Measurements from ENCODE around the gene PTPRG. TPM values are rescaled to one million over a fixed set of nuclear protein-coding genes. Genes with fewer than 3 reads are reported as not detected.

The PTPRG gene
- total RNA-seq, 4 donors from 2014 or later = 51.9 to 56.8 (median 54.4) TPM

DNA sequence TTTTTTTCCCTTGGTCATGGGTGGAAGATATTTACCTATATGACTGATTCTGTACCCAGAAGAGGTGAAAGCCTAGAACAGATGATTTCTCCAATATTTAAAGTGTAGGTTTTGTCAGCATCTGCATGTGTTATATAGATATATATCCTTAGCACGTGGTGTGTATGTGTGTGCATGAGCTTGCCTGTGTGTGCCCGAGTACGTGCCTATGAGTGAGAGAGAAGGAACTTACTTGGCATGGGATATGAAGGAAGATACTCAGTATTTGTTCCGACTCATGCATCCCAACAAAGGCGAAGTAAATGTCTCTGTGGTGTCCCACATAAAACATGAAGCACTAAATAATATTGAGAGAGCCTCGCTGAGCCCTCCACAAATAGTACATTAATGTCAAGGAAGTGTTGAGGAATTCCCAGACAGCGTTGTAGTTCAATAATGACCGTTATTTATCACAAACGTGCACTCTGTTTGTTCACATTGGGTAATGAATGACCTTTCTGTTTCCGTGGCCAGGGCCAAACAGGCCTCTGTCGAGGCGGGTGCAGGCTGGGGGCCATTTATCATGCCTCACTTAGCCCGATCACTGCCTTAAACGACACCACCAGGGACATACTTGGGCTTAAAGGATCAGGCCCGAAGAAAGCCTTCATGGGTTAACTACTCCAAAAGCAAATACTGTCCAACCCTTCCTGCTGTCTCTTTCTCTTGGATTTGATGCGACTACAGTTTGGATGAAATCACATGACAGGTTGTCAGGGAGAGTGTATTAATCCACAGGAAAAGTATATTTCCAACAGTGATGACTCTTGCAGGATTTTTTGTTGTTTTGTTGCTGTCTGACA is 267.7 kb downstream of the PTPRG start:
- intact Hi-C loops (cut with DNase I) = no loop called here
- WGBS = 62% methylated on average over 16 of the region's 16 CpGs
- Histone ChIP-seq H3K4me3 (no peak overlapping the region), H3K9me3 (no peaks in the 10 kb centered on the region), H3K36me3 (no peaks in the 10 kb centered on the region), H3K27ac (replicated peaks in 1 of 4) (peak overlapping the region in 2 of 4 donors; percentile 34 to 41), H3K4me1 (peaks cover 16 to 34% (median 21%) of the 10 kb centered on the region in 4 donors), H3K27me3 (no peaks in the 10 kb centered on the region)
- no peak for DNase-seq (ENCODE audit: extremely low spot score)
- TF ChIP-seq POLR2AphosphoS5 (IDR thresholded peaks at IDR 0.05) (no peak), EP300 (IDR thresholded peaks at IDR 0.05) (no peak), POLR2A (IDR thresholded peaks at IDR 0.05; ENCODE audit: low read depth) (no peak)
- TF ChIP-seq, protein P1, sequence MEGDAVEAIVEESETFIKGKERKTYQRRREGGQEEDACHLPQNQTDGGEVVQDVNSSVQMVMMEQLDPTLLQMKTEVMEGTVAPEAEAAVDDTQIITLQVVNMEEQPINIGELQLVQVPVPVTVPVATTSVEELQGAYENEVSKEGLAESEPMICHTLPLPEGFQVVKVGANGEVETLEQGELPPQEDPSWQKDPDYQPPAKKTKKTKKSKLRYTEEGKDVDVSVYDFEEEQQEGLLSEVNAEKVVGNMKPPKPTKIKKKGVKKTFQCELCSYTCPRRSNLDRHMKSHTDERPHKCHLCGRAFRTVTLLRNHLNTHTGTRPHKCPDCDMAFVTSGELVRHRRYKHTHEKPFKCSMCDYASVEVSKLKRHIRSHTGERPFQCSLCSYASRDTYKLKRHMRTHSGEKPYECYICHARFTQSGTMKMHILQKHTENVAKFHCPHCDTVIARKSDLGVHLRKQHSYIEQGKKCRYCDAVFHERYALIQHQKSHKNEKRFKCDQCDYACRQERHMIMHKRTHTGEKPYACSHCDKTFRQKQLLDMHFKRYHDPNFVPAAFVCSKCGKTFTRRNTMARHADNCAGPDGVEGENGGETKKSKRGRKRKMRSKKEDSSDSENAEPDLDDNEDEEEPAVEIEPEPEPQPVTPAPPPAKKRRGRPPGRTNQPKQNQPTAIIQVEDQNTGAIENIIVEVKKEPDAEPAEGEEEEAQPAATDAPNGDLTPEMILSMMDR (IDR thresholded peaks at IDR 0.05) = no peak

DNA sequence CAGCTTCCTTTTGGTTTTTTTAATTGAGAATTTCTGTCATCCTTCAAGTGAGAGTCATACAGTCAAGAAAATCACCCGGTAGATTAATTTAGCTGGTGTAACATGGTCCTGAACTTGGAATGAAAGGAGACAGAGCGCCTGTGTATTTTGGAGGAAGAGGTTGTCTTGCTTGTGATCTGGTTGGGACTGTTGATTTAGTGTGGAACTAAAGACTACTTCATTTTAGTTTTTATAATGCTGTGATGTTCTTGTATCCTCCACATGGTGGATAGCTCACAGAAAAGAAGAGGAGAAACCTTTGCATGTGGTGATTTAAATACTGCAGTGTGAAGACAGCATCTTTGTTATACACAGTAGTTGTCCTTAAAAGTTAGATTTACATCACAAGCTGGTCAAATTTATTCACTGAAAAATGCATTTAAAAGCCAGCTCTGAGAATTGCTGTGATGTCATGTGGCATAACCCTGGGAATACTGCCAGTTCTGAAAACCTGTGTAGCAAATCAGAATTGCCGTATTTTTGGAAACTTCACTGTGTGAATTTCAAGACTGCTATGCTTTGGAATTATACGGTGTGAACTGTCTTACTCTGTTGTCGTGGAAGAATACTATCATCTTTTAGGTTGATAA is 268.5 kb downstream of the PTPRG start:
- Histone ChIP-seq H3K4me3 (no peak overlapping the region), H3K36me3 (no peaks in the 10 kb centered on the region), H3K27ac (replicated peaks in 1 of 4) (peak overlapping the region in 2 of 4 donors; percentile 34 to 41), H3K27me3 (no peaks in the 10 kb centered on the region), H3K4me1 (peaks cover 16 to 34% (median 21%) of the 10 kb centered on the region in 4 donors), H3K9me3 (no peaks in the 10 kb centered on the region)
- WGBS = 55% methylated on average over 5 of the region's 5 CpGs
- DNase-seq (ENCODE audit: extremely low spot score) = no peak
- TF ChIP-seq, protein P1 (IDR thresholded peaks at IDR 0.05) = no peak
- TF ChIP-seq POLR2A (IDR thresholded peaks at IDR 0.05; ENCODE audit: low read depth) = no peak
- TF ChIP-seq POLR2AphosphoS5 (IDR thresholded peaks at IDR 0.05) = no peak
- no peak for TF ChIP-seq EP300 (IDR thresholded peaks at IDR 0.05)
- intact Hi-C loops (cut with DNase I) = no loop called here

DNA sequence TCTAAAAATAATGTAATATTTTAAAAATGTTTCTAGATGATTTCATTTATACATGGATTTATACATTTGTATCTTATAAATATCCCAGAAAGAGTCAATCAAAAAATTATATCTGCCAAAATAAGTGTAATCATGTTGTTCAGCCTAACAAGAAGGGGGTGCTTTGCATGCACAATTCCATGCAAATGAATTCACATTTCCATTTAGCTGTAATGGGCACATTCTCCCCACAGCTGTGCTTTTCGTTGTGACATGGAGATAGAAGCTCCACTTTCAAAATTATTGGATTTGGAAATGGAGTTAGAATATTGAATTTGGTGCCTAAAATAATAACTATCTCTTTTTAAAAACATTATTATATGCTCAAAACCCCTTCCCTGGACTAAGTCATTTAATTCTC is 270.6 kb downstream of the PTPRG start:
- no peak overlapping the region for H3K27ac ChIP-seq (replicated peaks in 1 of 4)
- DNase-seq (ENCODE audit: extremely low spot score) = no peak
- TF ChIP-seq POLR2AphosphoS5 (IDR thresholded peaks at IDR 0.05) (no peak), EP300 (IDR thresholded peaks at IDR 0.05) (no peak), POLR2A (IDR thresholded peaks at IDR 0.05; ENCODE audit: low read depth) (no peak)
- TF ChIP-seq, protein P1 (IDR thresholded peaks at IDR 0.05) = no peak
- H3K4me3 ChIP-seq = no peak overlapping the region
- intact Hi-C loops (cut with DNase I) = no loop called here
- H3K4me1 ChIP-seq = peaks cover 16 to 32% (median 21%) of the 10 kb centered on the region in 4 donors
- H3K36me3 ChIP-seq = no peaks in the 10 kb centered on the region
- no peaks in the 10 kb centered on the region for H3K27me3 ChIP-seq
- WGBS = 87% methylated on average over 1 of the region's 1 CpG
- no peaks in the 10 kb centered on the region for H3K9me3 ChIP-seq

DNA sequence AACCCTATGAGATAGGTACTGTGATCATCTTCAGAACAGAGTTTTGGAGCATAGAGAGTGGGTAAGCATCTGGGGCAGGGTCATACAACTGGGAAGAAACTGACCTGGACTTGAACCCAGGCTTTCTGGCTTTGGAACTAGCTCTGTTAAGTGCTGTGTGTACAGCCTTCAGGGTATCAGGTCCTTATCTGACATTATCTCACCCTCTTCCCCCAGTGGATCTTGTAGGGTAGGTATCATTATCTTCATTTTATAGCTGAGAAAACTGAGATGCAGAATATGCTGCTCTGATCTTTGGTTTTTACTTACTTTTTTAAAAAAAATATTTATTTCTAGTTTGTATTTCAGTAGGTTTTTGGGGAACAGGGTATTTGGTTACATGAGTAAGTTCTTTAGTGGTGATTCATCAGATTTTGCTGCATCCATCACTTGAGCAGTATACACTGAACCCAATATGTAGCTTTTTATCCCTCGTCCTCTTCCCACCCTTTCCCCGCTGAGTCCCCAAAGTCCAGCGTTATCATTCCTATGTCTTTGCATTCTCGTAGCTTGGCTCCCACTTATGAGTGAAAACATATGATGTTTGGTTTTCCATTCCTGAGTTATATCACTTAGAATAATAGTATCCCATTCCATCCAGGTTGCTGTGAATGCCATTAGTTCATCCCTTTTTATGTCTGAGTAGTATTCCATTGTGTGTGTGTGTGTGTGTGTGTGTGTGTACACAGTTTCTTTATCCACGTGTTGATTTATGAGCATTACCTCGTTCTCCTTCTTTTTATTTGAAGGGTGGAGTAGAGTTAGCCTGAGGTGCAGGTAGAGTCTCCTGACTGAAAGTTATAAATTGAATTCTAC is 271.2 kb downstream of the PTPRG start:
- intact Hi-C loops (cut with DNase I) = no loop called here
- Histone ChIP-seq H3K27ac (replicated peaks in 1 of 4) (no peak overlapping the region), H3K36me3 (no peaks in the 10 kb centered on the region), H3K27me3 (no peaks in the 10 kb centered on the region), H3K9me3 (no peaks in the 10 kb centered on the region), H3K4me3 (no peak overlapping the region), H3K4me1 (peaks cover 16 to 27% (median 21%) of the 10 kb centered on the region in 4 donors)
- no peak for DNase-seq (ENCODE audit: extremely low spot score)
- TF ChIP-seq, protein P1 (IDR thresholded peaks at IDR 0.05) = no peak
- TF ChIP-seq EP300 (IDR thresholded peaks at IDR 0.05) = no peak
- TF ChIP-seq POLR2AphosphoS5 (IDR thresholded peaks at IDR 0.05) = no peak
- TF ChIP-seq POLR2A (IDR thresholded peaks at IDR 0.05; ENCODE audit: low read depth) = no peak
- WGBS = 88% methylated on average over 6 of the region's 6 CpGs

Data from esophagus muscularis mucosa (tissue), 4 donors.